HEK293T (cell line): ENCODE results near the gene PCNP.
"Not testable (repeated sequence)": the region's sequence is repeated elsewhere in the genome, so short reads cannot be mapped to it uniquely, and the experiment has no call there.

ENCODE experiments used
- CTCF ChIA-PET: fragments of 350-600 bp; formaldehyde crosslinking; extraction: SDS; loops from one replicate; lab custom pipeline; 2021; ENCODE audit warnings: antibody characterized with exemption, inconsistent platforms; lab: Yijun Ruan, JAX
- POLR2A ChIA-PET: fragments of 350-600 bp; formaldehyde crosslinking; extraction: SDS; loops from one replicate; lab custom pipeline; 2020; ENCODE audit warnings: antibody characterized with exemption, inconsistent platforms; lab: Yijun Ruan, JAX
- DNase-seq: peaks from one replicate; pipeline ENCODE4 v3.0.0; 2012; ENCODE audit warnings: mixed read lengths; ENCODE audit errors: extremely low spot score
- ARNT ChIP-seq: fragments of 450-650 bp; IDR thresholded peaks from 2 replicates; pipeline ENCODE4 v1.6.1; 2017; ENCODE audit warnings: mild to moderate bottlenecking
- BHLHE40 ChIP-seq: fragments of 450-650 bp; IDR thresholded peaks from 2 replicates; pipeline ENCODE4 v1.6.1; 2016; ENCODE audit warnings: mild to moderate bottlenecking, moderate library complexity, borderline replicate concordance
- CTBP1 ChIP-seq: fragments of 450-650 bp; IDR thresholded peaks from 2 replicates; pipeline ENCODE4 v1.6.1; 2016; ENCODE audit warnings: borderline replicate concordance
- ELF4 ChIP-seq: fragments of 450-650 bp; IDR thresholded peaks from 2 replicates; pipeline ENCODE4 v1.6.1; 2017; ENCODE audit warnings: antibody characterized with exemption
- FOXA1 ChIP-seq: fragments of 450-650 bp; IDR thresholded peaks from 2 replicates; pipeline ENCODE4 v1.6.1; 2016; ENCODE audit warnings: mild to moderate bottlenecking
- FOXK2 ChIP-seq: fragments of 450-650 bp; IDR thresholded peaks from 2 replicates; pipeline ENCODE4 v1.6.1; 2016; ENCODE audit warnings: mild to moderate bottlenecking
- FOXM1 ChIP-seq: fragments of 450-650 bp; IDR thresholded peaks from 2 replicates; pipeline ENCODE4 v1.6.1; 2017; ENCODE audit warnings: mild to moderate bottlenecking, borderline replicate concordance
- HDGF ChIP-seq: fragments of 450-650 bp; IDR thresholded peaks from 2 replicates; pipeline ENCODE4 v1.6.1; 2017; ENCODE audit warnings: antibody characterized with exemption, borderline replicate concordance
- L3MBTL2 ChIP-seq: fragments of 450-650 bp; conservative IDR thresholded peaks from 2 replicates; pipeline ENCODE4 v1.6.1; 2016; ENCODE audit warnings: mild to moderate bottlenecking
- LEF1 ChIP-seq: fragments of 450-650 bp; IDR thresholded peaks from 2 replicates; pipeline ENCODE4 v1.6.1; 2017; ENCODE audit warnings: mild to moderate bottlenecking, borderline replicate concordance
- NFRKB ChIP-seq: fragments of 450-650 bp; IDR thresholded peaks from 2 replicates; pipeline ENCODE4 v1.6.1; 2016; ENCODE audit warnings: mild to moderate bottlenecking, moderate library complexity
- PKNOX1 ChIP-seq: fragments of 450-650 bp; IDR thresholded peaks from 2 replicates; pipeline ENCODE4 v1.6.1; 2016
- SP1 ChIP-seq: fragments of 450-650 bp; IDR thresholded peaks from 2 replicates; pipeline ENCODE4 v1.6.1; 2017
- SUZ12 ChIP-seq: fragments of 450-650 bp; IDR thresholded peaks from 2 replicates; pipeline ENCODE4 v1.6.1; 2016; ENCODE audit warnings: mild to moderate bottlenecking
- TARDBP ChIP-seq: fragments of 450-650 bp; IDR thresholded peaks from 2 replicates; pipeline ENCODE4 v1.6.1; 2016
- ZNF384 ChIP-seq: fragments of 450-650 bp; IDR thresholded peaks from 2 replicates; pipeline ENCODE4 v1.6.1; 2016

Gene PCNP

GRCh38 chr3:101531473-101532086 lies 42.4 kb upstream of the PCNP start:
- POLR2A ChIA-PET: no interaction called here
- TF ChIP-seq FOXA1 (no peak), FOXK2 (no peak), ELF4 (no peak), LEF1 (no peak), ZNF384 (no peak), HDGF (no peak), BHLHE40 (no peak), TARDBP (no peak), SUZ12 (no peak), SP1 (no peak), CTBP1 (no peak), NFRKB (no peak), FOXM1 (no peak), PKNOX1 (no peak), L3MBTL2 (no peak)
- CTCF ChIA-PET: no interaction called here
- DNase-seq: no peak

- CTCF ChIA-PET: no interaction called here
- POLR2A ChIA-PET: no interaction called here
- no peak for TF ChIP-seq SP1
- TF ChIP-seq BHLHE40: no peak
- TF ChIP-seq TARDBP: no peak
- no peak for TF ChIP-seq CTBP1
- TF ChIP-seq FOXA1: no peak
- TF ChIP-seq ZNF384: no peak
- TF ChIP-seq NFRKB: no peak
- TF ChIP-seq ARNT: no peak
- TF ChIP-seq L3MBTL2: no peak
- TF ChIP-seq PKNOX1: no peak
- no peak for TF ChIP-seq LEF1
- no peak for TF ChIP-seq HDGF
- no peak for TF ChIP-seq SUZ12
- no peak for TF ChIP-seq ELF4
- no peak for TF ChIP-seq FOXM1
- no peak for TF ChIP-seq FOXK2
- DNase-seq: no peak
Observed at GRCh38 chr3:101532783-101533602, 41.0 kb upstream of the PCNP start.

- ChIA-PET CTCF (no interaction called here), POLR2A (no interaction called here)
- TF ChIP-seq ELF4: no peak
- TF ChIP-seq SUZ12: no peak
- TF ChIP-seq BHLHE40: no peak
- no peak for TF ChIP-seq L3MBTL2
- TF ChIP-seq FOXA1: no peak
- no peak for TF ChIP-seq NFRKB
- no peak for DNase-seq
Observed at GRCh38 chr3:101533603-101533968, 40.4 kb upstream of the PCNP start.

- TF ChIP-seq TARDBP (no peak), BHLHE40 (no peak), FOXK2 (no peak), SUZ12 (no peak), FOXA1 (no peak), SP1 (no peak), PKNOX1 (no peak), HDGF (no peak), ARNT (no peak), ZNF384 (no peak), LEF1 (no peak), FOXM1 (no peak), NFRKB (no peak), CTBP1 (no peak), L3MBTL2 (no peak), ELF4 (no peak)
- ChIA-PET POLR2A (interaction anchor here (1.2 kb wide), 1 partner anchor 23 kb away, joined by 3 read pairs; no protein-coding TSS in a partner anchor), CTCF (no interaction called here)
- DNase-seq: no peak
Observed at GRCh38 chr3:101535221-101535620, 38.8 kb upstream of the PCNP start.

GRCh38 chr3:101536266-101536665 lies 37.7 kb upstream of the PCNP start:
- no peak for DNase-seq
- TF ChIP-seq L3MBTL2 (no peak), ARNT (no peak), BHLHE40 (no peak), ZNF384 (no peak), SUZ12 (no peak), CTBP1 (no peak), FOXA1 (no peak), SP1 (no peak), NFRKB (no peak), ELF4 (no peak), LEF1 (no peak), TARDBP (no peak), HDGF (no peak), PKNOX1 (no peak), FOXK2 (no peak), FOXM1 (no peak)
- ChIA-PET POLR2A (no interaction called here), CTCF (no interaction called here)

GRCh38 chr3:101536955-101537354 lies 37.0 kb upstream of the PCNP start:
- POLR2A ChIA-PET, CTCF ChIA-PET, DNase-seq: not testable (repeated sequence)
